Measurements from ENCODE around the gene KBTBD2.
"Not testable (repeated sequence)": the region's sequence is repeated elsewhere in the genome, so short reads cannot be mapped to it uniquely, and the experiment has no call there.

Gene KBTBD2

DNA sequence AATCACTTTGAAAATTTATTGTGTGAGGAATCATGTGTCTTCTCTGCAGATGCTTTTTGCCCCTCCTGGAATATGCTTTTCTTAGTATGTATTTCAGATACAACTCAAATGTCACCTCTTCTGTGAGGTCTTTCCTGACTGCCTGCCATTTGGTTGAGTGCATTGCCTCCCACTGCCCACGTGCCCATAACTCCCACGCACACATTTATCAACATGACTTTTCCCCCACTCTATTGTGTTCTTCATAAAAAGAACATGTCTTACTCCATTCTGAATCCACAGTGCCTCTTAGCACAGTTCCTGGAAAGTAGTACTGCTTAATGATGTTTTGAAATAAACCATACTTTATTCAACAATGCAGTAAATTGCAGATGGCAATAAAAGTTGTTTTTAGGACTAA is 42.9 kb downstream of the KBTBD2 start:
- DNase-seq = not testable (repeated sequence)

DNA sequence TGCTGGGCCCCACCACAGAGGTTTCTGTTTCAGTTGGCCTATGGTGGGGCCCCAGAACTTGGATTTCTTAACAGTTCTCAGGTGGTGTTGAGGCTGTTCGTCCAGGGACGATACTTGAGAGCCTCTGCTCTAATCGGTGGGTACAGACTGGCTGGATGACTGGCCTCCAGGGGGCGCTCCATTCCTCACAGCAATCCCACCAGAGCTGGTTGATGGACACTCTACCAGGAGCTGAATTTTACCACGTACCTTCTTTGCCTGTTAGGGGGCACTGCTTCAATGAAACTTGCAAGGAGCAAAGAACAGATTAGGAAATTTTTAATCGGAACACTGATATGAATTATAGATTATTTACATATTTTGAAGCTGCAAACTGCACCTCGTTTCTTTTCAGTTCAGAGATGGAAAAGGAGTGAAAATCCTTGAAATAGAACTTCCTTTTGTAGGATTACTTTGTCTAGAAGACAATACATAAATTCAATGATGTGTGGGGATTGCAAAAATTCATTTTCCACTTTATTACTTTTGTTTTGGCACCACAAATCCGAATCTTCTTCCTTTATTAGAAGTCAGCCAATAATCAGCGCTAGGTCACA is 44.8 kb downstream of the KBTBD2 start:
- peak; percentile 90 for DNase-seq

DNA sequence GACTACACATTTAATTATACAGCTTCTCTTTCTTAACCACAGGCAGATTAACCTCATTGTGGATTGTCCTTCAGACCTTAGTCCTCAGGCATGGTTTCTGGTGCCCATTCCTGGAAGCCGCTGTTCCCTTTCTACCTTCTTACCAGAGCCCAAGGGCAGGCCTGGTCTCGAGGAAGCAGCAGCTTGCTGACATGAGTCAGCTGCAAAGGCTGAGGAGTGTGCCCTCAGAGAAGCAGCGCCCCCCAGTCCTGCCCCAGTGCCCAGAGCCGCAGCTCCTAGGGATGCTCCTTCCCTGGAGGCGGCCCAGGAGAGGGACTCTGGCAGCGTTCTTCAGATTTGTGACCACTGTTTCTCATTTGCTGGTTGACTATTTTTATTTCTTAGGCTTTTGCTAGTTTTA is 46.8 kb downstream of the KBTBD2 start:
- DNase-seq = not testable (repeated sequence)

DNA sequence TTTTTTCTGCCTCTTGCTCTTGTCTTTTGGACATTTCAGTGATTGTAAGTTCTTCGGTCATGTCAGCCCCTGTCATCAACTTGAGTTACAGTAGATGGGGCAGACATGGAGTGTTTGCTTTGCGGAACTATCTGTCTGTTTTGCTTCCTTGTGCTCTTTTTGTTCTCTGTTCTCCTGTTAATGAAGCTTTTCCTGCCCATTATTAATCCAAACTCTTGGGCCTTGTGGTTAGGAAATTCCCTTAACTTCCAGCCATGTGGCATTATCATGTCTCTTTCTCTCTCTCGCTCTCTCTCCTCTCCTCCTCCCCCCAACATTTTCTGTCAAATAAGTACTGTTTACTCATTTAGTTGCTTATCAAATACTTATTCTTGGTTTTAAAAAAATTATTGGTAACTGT is 47.8 kb downstream of the KBTBD2 start:
- not testable (repeated sequence) for DNase-seq

DNA sequence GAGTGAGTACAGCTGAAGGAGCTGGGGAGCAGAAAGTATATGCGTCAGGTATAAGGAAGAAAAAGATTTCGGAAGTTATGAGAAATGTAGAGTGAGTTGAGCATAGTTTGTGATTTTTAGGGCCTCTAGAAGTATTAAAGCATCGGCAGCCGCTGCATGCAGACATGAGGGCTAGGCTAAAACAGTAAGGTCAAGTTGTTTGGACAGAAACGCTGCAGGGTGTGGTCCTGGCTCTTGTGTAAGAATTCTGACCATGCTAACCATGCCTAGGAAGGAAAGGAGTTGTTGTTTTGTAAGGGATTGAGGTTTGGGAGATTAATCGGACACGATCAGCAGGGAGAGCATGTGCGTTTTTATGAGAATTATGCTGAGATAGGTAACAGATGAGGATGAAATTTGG is 51.7 kb downstream of the KBTBD2 start:
- not testable (repeated sequence) for DNase-seq

DNA sequence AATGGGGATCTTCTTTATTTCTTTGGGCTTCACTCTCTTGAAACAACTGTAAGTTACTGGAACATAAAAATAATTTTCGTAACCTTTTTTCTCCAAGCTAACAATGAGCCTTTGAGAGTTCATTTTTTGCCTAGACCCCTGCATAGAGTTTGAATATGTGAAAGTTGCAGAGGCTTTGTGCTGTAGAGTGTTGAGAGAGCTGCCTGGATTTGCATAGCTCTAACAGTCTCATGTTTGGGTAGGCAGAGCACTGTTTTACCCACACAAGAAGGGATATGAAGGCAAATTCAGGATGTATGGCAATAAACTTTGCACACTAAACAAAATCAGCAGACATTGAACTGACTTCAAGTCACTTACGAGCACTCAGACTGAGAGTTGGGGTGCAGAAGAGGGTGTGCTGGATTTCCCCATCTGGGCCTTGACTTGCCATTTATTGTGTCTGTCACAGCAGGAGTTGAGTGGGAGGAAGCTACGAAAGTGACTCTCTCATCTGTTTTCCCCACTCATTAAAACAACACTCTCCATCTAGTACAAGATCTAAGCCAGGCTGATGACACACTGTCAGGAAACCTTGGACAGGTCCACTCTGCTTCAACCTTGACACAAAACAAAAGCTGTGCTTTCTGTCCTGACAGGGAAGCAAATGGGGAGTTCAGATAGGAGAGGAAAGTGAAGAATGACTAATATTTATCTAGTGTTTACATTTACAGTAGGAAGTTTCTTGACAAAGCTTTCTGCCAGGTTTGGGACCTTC is 62.4 kb downstream of the KBTBD2 start:
- DNase-seq = not testable (repeated sequence)

Data from activated CD4-positive, alpha-beta T cell treated with anti-CD3 and anti-CD28 coated beads, Interleukin-2, Interleukin-6, amounts not matched to agents 100 ng/mL and 50 ng/mL, durations not matched to agents 16 hours and 8 hours (primary cell).